GM18520 (cell line): ENCODE measurements around the gene BAHD1.
"Not testable (repeated sequence)": the region's sequence is repeated elsewhere in the genome, so short reads cannot be mapped to it uniquely, and the experiment has no call there.

Experiments
- ATAC-seq: cut with Tn5 transposase; IDR thresholded peaks from one replicate; pipeline ENCODE4 v1.9.1; 2021; ENCODE audit not compliant: unreplicated experiment

Gene BAHD1

DNA sequence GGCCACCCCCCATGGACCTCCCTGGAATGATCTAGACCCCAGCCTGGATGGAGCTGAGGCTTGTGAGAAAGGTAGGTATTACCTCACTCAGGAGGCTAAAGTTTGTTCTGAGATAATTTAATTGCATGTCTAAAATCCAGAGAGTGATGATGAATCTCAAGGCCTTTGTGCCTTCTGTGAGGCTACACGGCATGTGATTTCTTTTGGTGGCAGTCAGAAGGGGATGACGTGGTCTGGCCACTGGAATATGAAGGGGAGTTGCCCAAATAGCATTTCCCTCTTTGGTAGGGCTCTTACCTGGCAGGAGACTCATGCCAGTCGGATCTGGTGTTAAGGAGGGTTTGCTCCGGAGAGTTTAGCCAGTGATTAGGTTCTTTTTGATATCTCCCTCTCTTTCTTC, 2.5 kb downstream of the BAHD1 start:
- ATAC-seq = no peak

- ATAC-seq = no peak
These were observed 3.1 kb downstream of the BAHD1 start for GRCh38 chr15:40443846-40444245.

DNA sequence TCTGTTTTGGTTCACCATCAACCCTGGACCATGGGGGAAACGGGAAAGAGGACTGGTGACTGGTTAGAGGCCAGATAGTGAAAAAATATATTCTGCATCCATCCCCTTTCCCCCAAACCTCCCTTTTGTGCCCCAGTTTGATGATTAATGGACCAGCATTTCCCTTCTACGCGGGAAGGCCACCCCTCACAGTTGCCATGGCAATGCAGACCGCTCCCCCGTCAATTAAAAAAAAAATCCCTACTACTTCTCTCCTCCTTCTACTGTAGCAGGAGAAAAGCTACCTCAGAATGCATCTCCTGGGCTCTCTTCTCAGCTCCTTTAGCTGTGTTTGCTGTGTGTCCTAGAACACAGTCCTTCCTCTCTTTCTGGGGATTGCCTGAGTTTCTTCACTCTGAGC, 4.0 kb downstream of the BAHD1 start:
- no peak for ATAC-seq

GRCh38 chr15:40445421-40445922, 4.7 kb downstream of the BAHD1 start:
- ATAC-seq = no peak

- no peak for ATAC-seq
These were observed 5.4 kb downstream of the BAHD1 start for GRCh38 chr15:40446144-40446543.

DNA sequence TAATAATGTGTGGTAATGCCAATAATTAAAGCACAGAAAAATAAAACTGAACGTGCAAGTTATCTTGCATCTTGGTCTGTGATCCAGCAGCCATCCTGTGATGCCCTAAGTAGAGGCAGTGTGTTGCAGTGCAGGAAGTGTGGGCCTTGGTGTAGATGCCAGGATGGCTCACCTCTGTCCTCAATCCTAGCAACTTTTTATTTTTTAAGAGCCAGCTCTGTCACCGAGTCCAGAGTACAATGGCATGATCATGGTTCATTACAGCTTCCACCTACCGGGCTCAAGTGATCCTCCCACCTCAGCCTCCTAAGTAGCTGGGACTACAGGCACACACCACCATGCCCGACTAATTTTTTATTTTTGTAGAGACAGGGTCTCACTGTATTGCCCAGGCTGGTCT, 7.6 kb downstream of the BAHD1 start:
- ATAC-seq = no peak

DNA sequence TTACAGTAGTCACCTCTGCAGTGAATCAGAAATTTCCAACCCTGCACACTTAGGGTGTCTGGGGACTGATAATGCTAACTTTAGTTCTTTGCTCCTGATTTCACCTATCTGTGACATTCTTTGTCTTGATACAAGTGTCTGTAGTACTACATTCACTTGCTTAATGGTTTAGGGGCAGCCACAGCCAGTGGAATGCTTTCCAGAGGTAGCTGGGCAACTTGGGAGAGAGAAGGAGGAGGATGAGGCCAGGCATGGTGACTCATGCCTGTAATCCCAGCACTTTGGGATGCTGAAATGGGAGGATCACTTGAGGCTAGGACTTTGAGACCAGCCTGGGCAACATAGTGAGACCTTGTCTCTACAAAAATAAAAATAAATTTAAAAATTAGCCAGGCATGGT, 8.5 kb downstream of the BAHD1 start:
- no peak for ATAC-seq

GRCh38 chr15:40450047-40450446, 9.3 kb downstream of the BAHD1 start:
- no peak for ATAC-seq

DNA sequence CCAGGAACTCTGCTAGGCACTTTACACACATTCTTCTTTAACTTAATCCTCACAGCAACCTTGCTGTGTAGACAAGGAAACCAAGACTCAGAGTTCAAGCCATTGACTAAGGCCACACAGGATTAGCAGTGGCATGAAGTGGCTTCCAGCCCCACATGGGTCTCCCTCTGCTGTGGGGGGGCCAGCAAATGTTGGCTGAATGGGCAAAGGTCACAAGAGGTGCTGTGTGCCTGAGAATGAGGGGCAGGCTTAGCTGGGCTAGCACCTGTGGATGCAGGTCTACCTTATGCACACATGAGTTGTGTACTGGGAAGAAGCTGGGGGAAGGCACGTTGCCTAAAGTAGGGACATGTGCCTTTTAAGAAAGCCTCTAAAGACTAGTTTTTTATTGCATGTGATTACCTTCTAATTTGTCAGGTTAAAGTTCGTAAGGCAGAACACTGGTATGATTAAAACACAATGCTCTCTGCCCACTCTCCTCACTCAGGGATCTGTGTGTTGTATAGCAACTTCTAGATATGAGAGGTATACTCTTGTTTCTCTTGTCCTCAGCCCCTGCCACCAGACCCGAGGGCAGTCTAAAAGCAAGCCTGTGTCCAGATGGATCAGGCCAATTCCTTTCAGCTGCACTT, 10.9 kb downstream of the BAHD1 start:
- no peak for ATAC-seq

GRCh38 chr15:40452296-40453090, 11.7 kb downstream of the BAHD1 start:
- no peak for ATAC-seq

DNA sequence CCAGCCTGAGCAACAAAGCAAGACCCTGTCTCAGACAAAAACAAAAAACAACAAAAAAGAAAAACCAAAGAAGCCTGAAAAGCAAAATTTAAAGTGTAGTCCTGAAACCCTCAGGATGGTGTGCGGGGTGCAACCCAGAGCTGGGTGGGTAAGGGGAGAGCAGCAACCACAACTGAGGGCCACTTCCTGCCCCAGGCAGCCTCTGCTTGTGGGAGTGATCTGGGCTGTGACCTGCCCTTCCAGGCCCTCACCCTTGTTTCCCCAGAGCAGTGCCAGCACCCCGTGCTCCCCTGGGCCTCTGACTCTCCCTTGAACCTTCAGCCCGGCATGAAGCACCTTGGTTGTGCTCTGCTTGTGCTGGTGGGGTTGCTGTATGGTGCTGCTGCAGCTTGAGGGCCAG, 13.2 kb downstream of the BAHD1 start:
- ATAC-seq = not testable (repeated sequence)

DNA sequence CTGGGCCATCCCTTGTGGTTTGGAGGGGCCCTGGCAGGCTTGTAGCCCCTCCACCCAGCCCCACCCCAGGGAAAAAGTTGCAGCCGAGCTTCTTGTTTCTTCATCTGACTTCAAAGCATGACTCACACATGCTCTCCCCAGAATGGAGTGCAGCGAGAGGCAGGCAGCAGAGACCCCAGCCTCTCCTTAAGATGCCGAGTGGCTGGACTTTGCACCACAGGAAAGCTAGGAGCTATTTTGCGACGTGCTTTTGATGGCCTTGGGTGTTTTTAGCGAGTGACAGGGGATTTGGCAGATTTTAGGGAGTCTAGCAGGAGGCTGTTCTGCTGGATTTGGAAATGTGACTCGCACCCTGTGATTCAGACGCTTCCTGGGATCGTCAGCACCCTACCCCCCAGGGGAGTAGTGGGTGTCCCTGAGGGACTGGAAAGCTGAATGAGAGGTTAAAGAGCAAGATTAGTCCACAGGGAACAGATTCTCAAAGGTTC, 14.2 kb downstream of the BAHD1 start:
- ATAC-seq = no peak

GRCh38 chr15:40456299-40456712, 15.6 kb downstream of the BAHD1 start:
- ATAC-seq = no peak

DNA sequence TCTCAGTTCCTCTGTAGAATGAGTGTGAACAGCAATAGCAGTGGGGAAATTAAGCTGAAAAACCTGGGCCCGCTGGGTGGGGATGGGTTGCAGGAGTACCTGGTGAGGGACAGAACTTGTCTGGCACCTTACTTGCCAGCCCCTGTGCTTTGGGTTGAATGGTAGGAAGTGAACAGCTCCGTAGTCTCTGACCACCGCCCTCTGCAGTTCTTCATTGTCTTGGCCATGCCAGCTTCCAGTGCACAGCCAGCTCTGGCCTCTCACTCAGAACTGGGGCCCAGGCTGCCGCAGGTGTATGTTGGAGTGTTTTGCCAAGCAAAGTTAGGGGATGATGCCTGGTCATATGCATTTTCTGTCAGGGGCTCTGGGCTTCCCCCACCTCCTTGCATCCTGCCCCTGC, 16.0 kb downstream of the BAHD1 start:
- no peak for ATAC-seq

DNA sequence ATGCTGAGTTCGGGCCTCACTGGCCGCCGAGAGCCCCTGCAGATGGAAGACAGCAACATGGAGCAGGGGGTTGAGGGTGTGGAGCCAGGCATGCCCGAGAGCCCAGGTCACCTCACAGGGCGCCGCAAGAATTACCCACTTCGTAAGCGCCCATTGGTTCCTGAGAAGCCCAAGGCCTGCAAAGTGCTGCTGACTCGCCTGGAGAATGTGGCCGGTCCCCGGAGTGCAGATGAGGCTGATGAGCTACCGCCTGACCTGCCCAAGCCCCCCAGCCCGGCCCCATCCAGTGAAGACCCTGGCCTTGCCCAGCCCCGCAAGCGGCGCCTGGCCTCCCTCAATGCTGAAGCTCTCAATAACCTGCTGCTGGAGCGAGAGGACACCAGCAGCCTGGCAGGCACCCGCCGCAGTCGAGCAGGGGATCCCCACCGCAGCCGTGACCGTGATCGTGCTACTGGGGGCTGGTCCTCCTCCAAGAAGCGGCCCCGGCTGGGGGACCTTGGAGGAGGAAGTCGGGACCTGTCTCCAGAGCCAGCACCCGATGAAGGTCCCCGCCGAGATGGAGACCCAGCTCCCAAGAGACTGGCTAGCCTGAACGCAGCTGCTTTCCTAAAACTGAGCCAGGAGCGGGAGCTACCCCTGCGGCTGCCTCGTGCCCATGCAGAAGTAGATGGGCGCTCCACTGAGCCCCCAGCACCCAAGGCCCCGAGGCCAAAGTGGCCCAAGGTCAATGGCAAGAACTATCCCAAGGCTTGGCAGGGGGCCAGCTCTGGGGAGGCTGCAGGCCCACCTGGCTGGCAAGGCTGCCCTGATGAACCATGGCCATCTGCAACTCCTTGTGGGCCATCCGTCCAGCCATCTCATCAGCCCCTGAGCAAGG, 18.0 kb downstream of the BAHD1 start:
- no peak for ATAC-seq

- ATAC-seq = no peak
These were observed 18.8 kb downstream of the BAHD1 start for GRCh38 chr15:40459391-40460015.

DNA sequence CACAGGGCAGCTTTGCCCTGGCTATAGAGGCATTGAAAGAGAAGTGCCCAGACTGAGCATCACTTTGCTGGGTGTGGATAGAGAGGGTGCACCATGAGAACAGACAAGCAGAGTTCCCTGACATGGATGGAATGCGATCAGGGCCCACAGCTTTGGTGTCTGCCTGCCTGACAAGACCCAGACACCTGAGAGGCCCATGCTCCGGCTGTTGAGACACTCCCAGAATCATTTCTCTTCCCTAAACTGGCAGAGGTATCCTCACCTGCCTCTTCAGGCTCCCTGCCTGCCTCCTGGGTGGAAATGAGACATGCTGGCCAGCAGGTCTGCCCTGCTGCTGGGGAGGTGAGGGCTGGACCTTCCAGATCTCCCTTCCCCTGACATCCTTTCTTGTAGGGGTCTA, 19.7 kb downstream of the BAHD1 start:
- no peak for ATAC-seq

- no peak for ATAC-seq
These were observed 21.2 kb downstream of the BAHD1 start for GRCh38 chr15:40461958-40462357.

DNA sequence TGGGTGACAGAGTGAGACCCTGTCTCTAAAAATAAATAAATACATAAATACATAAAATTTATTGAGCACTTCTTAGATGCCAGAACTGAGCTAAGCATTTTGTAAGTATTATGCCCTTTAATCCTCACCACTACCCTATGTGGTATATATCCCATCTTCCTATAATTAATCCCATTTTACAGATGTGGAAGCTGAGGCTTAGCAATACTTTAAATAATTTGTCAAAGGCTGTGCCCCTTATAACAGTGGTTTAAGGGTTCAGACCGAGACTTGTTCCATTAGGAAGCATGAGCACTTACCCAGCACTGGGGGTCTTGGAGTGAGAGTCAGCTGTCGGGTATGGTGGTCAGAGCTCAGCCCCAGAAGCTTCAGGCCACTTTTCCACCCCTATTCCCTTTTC, 22.5 kb downstream of the BAHD1 start:
- no peak for ATAC-seq

DNA sequence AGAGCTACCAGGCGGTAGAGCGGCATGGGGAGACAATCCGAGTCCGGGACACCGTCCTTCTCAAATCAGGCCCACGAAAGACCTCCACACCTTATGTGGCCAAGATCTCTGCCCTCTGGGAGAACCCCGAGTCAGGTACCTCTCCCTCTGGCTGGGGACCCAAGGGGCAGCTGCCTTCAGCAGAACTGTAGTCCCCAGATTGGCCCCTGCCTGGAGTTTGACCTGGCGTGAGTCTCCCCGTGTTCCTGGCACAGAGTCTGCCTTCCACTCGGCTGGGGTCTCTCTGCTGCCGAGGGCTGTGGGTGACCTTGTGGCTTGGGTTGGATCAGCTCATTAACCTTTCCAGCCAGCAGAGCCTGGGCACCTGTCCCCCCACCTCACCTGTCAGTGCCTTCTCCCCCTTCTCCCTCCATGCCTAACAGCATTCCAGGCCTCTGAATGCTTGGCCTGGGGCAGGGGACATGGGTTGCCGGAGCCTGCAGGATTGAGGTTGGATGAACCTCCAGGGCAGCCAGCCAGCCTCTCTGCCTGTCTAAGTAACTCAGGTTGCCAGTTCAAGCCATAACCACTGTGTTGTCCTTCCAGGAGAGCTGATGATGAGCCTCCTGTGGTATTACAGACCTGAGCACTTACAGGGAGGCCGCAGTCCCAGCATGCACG, 23.3 kb downstream of the BAHD1 start:
- no peak for ATAC-seq
